HG03159 (cell line): ENCODE measurements around the gene DTD2.
"Not testable (repeated sequence)": the region's sequence is repeated elsewhere in the genome, so short reads cannot be mapped to it uniquely, and the experiment has no call there.

Source experiments
- ATAC-seq: cut with Tn5 transposase; IDR thresholded peaks from one replicate; pipeline ENCODE4 v1.9.1; 2021; ENCODE audit warnings: mild to moderate bottlenecking, moderate library complexity; ENCODE audit not compliant: unreplicated experiment

DTD2 gene

GRCh38 chr14:31442284-31442683, 15.0 kb downstream of the DTD2 start:
- no peak for ATAC-seq

DNA sequence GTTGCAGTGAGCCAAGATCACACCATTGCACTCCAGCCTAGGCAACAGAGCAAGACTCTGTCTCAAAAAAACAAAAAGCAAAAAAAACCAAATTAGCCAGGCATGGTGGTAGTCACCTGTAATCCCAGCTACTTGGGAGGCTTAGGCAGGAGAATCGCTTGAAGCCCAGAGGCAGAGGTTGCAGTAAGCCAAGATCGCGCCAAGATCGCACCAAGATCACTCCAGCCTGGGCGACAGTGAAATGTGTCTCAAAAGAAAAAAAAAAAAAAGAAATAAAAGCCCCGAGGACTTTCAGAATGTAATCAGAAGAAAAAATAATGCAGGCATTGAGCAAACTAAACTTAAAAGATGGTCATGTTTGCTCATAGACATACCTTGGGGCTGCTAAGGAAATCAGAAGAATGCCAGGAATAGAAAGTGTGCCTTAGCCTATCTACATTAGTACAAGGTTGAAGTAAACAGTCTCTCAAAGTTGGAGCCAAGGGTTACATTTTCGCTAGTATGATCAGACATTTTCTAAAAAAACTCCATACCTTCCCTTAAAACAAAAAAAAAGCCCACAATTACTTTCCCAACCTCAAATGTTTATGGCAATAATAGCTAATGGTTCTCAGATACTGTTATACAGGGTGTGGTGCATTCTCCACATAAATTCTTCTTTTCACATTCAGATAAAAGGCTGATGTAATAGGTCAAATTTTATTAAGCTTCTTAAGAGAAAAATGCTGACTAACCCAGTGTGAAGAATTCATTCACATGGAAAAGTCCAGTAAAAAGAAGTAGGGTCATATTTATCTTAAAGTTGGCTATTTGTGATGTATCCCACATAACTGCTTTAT, 15.8 kb downstream of the DTD2 start:
- ATAC-seq, result no peak

GRCh38 chr14:31440280-31440679, 17.0 kb downstream of the DTD2 start:
- no peak for ATAC-seq

GRCh38 chr14:31439561-31439960, 17.7 kb downstream of the DTD2 start:
- no peak for ATAC-seq

DNA sequence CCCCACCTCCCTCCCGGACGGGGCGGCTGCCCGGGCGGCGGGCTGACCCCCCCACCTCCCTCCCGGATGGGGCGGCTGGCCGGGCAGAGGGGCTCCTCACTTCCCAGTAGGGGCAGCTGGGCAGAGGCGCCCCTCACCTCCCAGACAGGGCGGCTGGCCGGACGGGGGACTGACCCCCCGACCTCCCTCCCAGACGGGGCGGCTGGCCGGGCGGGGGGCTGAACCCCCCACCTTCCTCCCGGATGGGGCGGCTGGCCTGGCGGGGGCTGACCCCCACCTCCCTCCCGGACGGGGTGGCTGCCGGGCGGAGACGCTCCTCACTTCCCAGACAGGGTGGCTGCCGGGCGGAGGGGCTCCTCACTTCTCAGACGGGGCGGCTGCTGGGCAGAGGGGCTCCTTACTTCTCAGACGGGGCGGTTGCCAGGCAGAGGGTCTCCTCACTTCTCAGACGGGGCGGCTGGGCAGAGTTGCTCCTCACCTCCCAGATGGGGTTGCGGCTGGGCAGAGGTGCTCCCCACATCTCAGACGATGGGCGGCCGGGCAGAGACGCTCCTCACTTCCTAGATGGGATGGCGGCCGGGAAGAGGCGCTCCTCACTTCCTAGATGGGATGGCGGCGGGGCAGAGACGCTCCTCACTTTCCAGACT, 20.1 kb downstream of the DTD2 start:
- ATAC-seq, result not testable (repeated sequence)

GRCh38 chr14:31435276-31435675, 22.0 kb downstream of the DTD2 start:
- no peak for ATAC-seq

GRCh38 chr14:31430634-31431264, 26.6 kb downstream of the DTD2 start:
- no peak for ATAC-seq

DNA sequence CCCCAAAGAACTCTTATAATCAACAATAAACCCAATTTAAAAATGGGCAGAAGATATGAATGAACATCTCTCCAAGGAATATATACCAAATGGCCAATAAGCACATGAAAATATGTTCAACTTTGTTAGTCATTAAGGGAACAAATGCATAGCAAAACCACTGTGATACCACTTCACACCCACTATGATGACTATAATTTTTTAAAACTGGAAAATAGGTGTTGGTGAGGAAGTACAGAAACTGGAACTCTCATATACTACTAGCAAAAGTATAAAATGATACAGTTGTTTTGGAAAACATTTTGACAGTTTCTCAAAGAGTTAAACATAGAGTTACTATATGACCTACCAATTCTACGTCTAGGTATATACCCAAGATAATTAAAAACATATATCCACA, 27.5 kb downstream of the DTD2 start:
- ATAC-seq, result no peak

DNA sequence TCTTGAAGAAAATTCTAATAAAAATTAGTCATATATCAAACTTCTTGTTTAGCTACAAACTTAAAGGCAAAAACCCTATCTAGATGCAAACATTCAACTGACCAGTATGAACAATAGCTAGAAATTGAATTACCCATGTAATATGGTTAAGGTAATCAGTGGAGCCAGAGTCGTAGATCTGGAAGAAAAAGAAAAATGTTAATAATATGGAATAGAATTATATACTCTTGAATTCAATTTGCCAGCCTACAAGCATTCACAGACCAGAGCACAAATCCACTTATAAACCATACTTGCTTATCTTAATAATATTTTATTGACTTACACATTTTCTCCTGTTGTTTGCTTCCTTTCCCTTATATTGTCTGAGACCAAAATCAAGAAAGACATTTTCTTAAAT, 29.3 kb downstream of the DTD2 start:
- ATAC-seq, result no peak

GRCh38 chr14:31426663-31427062, 30.6 kb downstream of the DTD2 start:
- ATAC-seq, result no peak

DNA sequence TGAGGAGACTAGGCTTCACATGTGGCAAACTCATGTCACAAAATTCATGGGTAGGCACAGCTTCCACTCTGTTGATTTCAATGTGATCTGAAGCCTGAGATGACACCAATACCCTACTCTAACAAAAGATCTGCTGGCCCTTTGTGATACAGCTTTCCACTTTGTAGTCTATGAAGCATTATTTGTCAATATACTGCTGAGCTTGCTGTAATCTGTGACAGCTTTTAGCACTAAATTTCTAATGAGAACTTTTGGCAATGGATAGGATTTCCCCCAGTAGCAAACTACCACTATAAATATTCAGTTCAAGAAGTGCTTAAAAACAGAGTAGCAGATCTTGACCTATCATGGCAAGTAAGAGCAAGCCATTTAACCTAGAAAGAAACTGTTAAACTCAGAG, 31.4 kb downstream of the DTD2 start:
- no peak for ATAC-seq

- ATAC-seq, result no peak
These were observed 36.1 kb downstream of the DTD2 start for GRCh38 chr14:31421200-31421599.

DNA sequence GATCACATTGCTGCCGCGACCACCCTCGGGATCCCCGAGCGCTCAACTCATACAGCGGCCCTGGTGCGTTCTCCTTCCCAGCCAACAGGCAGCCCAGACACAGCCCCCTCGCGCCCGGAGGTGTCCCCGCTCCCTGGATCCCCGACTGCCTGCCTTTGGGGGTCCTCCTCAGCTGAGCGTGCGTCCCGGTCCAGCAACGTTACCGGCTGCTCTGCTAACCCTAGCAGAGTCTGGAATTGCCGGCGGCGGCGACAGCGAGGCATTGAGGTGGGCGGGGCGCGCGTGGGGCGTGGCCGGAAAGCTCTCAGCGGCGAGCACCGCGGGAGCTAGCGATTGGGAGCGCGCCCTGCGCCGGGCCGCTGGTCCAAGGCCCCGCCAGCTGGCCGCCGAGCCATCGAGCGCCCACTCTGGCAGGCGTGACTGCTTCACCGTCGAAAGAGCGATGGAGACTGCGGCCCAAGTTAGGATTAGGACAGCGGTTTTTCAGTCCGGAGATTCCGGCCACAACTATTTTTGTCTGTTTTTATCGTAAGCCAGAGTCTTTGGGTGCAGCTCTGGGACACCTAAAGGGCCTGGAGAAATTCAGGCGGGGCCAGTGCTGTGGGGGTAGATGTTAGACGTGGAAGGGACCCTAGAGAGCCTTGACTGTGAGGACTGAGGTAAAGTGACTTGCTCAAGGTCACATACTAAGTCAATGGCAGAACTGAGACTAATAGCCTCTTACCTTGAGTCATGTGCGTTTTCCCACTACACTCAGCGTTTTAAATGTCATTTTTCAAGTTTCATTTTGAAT, 36.8 kb downstream of the DTD2 start, which contains the start of gene HEATR5A:
Gene HEATR5A (minus strand): TSS at position 232 of the 793 bp plus-strand sequence. CDS start 17,575 bp downstream, outside the sequence.
- ATAC-seq, result peak; percentile 97

GRCh38 chr14:31419967-31420318, 37.4 kb downstream of the DTD2 start:
- peak; percentile 29 for ATAC-seq

GRCh38 chr14:31419179-31419966, 37.9 kb downstream of the DTD2 start:
- no peak for ATAC-seq

- ATAC-seq, result no peak
These were observed 38.9 kb downstream of the DTD2 start for GRCh38 chr14:31418440-31418839.

DNA sequence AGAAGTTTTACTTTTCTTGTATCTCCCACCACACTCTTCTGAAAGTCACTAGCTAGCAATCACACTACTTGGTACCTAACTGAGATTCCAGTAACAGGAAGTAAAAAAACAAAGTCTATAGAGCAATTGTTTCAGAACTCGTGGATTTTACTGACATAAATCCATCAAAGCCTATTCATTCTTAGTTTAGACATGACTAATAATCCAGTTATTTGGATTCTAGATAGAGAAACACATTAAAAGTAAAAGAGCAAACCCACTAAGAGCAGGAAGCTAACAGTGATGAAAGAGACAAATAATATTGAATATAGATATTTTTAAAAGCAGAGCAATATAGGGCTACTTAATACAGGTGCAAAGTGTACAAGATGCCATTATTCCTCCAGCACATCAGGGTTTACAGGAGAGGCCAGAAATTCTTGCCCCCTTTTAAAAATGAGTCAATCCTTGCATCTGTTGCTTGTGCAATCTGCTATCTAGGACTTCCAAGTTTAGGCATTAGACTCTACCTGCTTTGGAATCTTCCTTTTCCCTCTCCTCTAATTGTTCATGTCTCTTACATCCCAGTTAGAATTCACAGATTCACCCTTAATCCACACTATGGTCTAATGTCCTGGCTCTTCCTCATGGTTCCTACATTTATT, 43.0 kb downstream of the DTD2 start:
- ATAC-seq, result no peak

- no peak for ATAC-seq
These were observed 46.0 kb downstream of the DTD2 start for GRCh38 chr14:31411218-31411727.

DNA sequence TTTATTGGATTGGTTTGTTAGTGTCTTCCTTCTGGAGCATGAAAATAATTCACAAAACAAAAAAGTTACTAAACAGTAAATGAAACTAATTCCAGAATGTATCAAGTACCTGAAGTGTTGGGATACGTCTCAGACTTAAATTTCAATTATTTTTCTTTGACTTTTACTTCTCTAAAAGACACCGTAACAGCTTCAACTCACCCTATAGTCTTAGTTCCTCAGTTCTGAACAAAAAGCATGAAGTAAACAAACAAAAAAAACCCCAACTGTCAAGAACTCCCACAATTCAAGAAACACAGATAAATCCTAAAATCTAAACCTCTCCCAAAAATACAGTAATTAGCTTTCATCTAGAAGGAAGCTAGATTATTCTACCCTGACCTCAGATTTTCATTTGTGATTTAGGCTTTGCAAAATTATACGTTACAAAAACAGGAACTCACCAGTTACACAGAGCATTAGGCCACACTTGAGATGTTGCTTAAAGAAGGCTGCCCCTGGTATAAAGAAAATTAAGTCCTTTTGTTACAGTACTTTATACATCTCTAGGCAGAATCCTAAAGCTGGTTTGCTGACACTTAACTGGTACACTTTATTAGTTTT, 47.2 kb downstream of the DTD2 start:
- no peak for ATAC-seq
